GM10266 (cell line): ENCODE data around the gene GATAD2B.
A peak's percentile ranks its signal among the peaks of the same experiment; 100 is the strongest.
"Not testable (repeated sequence)": the region's sequence is repeated elsewhere in the genome, so short reads cannot be mapped to it uniquely, and the experiment has no call there.

Source experiments
- DNase-seq: peaks from one replicate; pipeline ENCODE4 v3.0.0; 2012; ENCODE audit errors: extremely low spot score
- TF ChIP-seq, protein P1 (sequence below): IDR thresholded peaks from 2 replicates; pipeline ENCODE4 v1.5.1; 2012; ENCODE audit warnings: mild to moderate bottlenecking, low read depth; ENCODE audit not compliant: control insufficient read depth, insufficient read depth; ENCODE audit errors: missing control alignments

Gene GATAD2B

DNA sequence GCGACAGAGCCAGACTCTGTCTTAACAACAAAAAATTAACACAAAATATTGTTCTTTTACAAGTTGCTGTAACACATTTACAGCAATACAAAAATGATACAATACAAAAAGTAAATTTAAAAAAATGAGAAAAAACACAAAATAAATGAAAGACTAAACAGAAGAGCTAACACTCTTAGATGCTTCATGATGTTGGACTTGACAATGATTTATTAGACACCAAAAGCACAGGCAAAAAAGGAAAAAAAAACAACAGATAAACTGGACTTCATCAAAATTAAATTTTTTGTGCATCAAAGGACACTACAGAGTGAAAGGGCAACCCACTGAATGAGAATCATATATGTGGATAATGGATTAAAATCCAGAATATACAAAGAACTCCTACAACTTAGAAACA is 16.4 kb downstream of the GATAD2B start:
- TF ChIP-seq, protein P1, sequence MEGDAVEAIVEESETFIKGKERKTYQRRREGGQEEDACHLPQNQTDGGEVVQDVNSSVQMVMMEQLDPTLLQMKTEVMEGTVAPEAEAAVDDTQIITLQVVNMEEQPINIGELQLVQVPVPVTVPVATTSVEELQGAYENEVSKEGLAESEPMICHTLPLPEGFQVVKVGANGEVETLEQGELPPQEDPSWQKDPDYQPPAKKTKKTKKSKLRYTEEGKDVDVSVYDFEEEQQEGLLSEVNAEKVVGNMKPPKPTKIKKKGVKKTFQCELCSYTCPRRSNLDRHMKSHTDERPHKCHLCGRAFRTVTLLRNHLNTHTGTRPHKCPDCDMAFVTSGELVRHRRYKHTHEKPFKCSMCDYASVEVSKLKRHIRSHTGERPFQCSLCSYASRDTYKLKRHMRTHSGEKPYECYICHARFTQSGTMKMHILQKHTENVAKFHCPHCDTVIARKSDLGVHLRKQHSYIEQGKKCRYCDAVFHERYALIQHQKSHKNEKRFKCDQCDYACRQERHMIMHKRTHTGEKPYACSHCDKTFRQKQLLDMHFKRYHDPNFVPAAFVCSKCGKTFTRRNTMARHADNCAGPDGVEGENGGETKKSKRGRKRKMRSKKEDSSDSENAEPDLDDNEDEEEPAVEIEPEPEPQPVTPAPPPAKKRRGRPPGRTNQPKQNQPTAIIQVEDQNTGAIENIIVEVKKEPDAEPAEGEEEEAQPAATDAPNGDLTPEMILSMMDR: no peak

DNA sequence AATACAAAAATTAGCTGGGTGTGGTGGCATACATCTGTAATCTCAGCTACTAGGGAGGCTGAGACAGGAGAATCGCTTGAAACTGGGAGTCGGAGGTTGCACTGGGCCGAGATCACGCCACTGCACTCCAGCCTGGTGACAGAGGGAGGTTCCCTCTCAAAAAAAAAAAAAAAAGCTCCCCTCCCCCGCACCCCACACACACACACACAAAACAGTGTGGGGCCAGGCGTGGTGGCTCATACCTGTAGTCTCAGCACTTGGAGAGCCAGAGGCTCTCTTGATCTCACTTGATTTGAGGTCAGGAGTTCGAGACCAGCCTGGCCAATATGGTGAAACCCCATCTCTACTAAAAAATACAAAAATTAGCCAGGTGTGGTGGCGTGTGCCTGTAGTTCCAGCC is 16.9 kb downstream of the GATAD2B start:
- DNase-seq: not testable (repeated sequence)

More for the DNA sequence above, 16.4 kb downstream of the GATAD2B start:
- no peak for DNase-seq

DNA sequence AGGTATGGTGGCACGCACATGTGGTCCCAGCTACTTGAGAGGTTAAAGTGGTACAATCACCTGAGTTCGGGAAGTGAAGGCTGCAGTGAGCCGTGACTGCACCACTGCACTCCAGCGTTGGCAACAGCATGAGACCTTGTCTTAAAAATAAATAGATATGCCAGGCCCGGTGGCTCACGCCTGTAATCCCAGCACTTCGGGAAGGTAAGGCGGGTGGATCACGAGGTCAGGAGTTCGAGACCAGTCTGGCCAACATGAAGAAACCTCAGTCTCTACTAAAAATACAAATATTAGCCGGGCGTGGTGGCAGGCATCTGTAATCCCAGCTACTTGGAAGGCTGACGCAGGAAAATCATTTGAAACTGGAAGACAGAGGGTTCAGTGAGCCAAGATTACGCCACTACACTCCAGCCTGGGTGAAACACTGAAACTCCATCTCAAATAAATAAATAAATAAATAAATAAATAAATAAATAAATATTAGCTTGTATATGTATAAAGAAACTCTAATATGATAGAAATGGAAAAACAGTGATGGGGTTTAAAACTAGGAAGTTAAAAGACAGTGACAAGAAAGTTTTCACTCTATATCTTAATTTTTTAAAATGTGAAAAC is 18.8 kb downstream of the GATAD2B start:
- DNase-seq: no peak
- TF ChIP-seq, protein P1: no peak

DNA sequence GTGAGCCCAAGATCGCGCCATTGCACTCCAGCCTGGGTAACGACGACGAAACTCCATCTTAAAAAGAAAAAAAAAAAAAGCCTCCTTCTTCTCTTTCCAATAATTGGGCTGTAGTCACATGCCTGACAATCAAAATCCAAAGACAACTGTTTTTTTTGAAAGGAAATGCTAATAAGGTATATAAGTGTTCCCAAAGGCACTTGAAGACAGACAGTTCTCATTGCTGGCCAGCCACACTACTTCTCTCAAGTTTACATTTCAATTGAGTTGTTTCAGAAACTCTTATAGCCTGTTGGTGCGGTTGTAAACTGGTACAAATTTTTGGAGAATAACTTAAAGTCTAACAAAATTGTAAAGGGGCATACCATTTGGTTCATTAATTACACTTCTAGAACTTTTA is 23.3 kb downstream of the GATAD2B start:
- DNase-seq: no peak
- TF ChIP-seq, protein P1: no peak

DNA sequence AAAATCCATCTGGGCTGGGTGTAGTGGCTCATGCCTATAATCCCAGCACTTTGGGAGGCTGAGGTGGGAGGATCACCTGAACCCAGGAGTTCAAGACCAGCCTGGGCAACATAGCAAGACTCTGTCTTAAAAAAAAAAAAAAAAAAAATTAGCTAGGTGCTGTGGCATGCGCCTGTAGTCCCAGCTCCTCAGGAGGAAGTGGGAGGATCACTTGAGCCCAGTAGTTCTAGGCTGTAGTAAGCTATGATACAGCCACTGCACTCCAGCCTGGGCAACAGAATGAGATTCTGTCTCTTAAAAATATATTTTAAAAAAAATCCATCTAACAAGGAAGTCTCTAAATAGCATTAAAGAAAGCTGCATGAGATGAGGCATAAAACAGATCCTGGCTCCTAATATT is 26.9 kb downstream of the GATAD2B start:
- not testable (repeated sequence) for DNase-seq

DNA sequence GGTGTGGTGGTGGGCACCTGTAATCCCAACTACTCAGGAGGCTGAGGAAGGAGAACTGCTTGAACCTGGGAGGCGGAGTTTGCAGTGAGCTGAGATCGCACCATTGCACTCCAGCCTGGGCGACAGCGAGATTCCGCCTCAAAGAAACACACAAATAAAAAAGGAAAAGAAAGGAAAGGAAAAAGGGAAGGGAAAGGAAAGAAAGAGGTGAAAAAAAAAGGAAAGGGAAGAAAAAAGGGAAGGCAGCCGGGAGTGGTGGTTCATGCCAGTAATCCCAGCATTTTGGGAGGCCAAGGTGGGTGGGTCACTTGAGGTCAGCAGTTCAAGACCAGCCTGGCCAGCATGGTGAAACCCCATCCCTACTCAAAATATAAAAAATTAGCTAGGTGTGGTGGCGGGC is 31.7 kb downstream of the GATAD2B start:
- not testable (repeated sequence) for DNase-seq

DNA sequence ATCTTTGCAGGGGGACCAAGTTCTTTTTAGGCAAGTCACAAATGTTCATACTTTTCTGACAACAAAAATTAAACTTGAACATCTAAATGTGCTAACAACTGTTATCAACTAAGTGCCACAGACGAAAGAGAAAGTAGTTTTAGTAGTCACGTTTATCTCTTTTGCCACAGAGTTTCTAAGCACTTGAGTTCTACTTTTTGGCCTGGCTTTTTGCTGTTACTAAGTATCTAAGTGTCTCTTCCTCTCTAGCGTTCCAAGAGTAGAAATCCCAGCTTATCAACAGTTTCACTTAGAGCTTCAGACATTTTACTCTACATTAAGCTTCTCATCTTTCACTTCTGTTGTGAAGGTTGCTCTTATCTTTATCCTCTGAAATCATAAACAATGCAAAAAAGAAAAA is 34.2 kb downstream of the GATAD2B start:
- TF ChIP-seq, protein P1: no peak
- DNase-seq: peak; percentile 29

DNA sequence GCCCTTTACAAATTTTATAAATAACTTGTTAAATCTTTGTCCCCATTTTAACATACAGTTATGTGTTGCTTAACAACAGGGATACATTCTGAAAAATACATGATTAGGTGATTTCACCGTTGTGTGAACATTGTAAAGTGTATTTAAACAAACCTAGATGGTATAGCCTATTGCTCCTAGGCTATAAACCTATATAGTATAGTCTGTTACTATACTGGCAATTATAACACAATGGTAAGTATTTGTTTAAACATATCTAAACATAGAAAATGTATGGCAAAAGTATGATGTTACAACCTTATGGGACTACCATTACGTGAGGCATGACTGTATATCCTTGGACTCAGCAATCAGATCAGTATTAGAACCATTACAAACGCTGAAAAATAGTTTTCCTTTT is 36.6 kb downstream of the GATAD2B start:
- TF ChIP-seq, protein P1: no peak
- DNase-seq: no peak

DNA sequence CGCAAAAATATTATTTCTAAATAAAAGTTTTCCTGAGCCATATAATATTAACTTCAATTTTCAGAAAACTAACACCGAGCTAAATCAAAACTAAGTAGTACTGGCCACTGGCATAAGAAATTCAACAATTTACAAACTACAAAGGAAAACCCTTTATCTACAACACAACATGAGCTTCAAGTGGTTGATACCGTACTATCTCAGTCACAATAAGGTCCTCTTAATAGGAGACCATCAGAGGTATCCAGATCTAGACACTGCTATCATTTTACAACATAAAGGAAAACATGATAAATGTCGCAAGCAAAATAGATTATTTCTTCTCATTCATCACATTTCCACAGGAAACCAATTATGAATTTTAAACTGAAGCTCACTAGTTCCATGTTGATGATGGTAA is 39.5 kb downstream of the GATAD2B start:
- TF ChIP-seq, protein P1: no peak
- no peak for DNase-seq
